ENCODE data around the gene RPL19.

DNA sequence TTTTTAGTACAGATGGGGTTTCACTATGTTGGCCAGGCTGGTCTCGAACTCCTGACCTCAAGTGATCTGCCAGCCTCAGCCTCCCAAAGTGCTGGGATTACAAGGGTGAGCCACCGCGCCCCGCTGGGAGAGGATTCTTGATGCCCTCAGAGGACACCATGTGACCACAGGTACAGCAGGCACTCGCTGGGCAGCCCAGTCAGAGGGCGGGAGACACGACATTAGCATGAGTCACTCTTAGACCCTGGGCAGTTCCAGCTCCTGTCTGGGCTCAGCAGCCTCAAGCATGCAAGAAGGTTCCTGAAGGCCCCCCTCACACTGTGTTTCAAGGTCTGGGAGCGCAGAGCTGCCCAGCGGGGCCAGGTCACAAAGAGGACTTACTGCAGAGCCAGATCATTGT, 13.8 kb downstream of the RPL19 start:
- TF ChIP-seq ELF4 (IDR thresholded peaks at IDR 0.05) (no peak), BHLHE40 (IDR thresholded peaks at IDR 0.05; ENCODE audit: borderline replicate concordance) (no peak), SP1 (IDR thresholded peaks at IDR 0.05) (no peak), L3MBTL2 (conservative IDR thresholded peaks at IDR 0.05) (no peak), FOXM1 (IDR thresholded peaks at IDR 0.05; ENCODE audit: borderline replicate concordance) (no peak), FOXA1 (IDR thresholded peaks at IDR 0.05) (no peak), SUZ12 (IDR thresholded peaks at IDR 0.05) (no peak), NFRKB (IDR thresholded peaks at IDR 0.05) (no peak), LEF1 (IDR thresholded peaks at IDR 0.05; ENCODE audit: borderline replicate concordance) (no peak), ARNT (IDR thresholded peaks at IDR 0.05) (no peak), HDGF (IDR thresholded peaks at IDR 0.05; ENCODE audit: borderline replicate concordance) (no peak)
- TF ChIP-seq, protein P1, sequence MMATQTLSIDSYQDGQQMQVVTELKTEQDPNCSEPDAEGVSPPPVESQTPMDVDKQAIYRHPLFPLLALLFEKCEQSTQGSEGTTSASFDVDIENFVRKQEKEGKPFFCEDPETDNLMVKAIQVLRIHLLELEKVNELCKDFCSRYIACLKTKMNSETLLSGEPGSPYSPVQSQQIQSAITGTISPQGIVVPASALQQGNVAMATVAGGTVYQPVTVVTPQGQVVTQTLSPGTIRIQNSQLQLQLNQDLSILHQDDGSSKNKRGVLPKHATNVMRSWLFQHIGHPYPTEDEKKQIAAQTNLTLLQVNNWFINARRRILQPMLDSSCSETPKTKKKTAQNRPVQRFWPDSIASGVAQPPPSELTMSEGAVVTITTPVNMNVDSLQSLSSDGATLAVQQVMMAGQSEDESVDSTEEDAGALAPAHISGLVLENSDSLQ (IDR thresholded peaks at IDR 0.05), result no peak
